ENCODE data around the gene TMEM163.

- TF ChIP-seq SPI1 (IDR thresholded peaks at IDR 0.05; ENCODE audit: low read depth, low read length) (no peak), TAF1 (IDR thresholded peaks at IDR 0.05; ENCODE audit: low read depth, low read length) (no peak), POLR2A (IDR thresholded peaks at IDR 0.05; ENCODE audit: low read depth, low read length) (no peak)
Measured at GRCh38 chr2:134470561-134471168, 248.1 kb downstream of the TMEM163 start.
